Testis (tissue), 2 donors: Measurements from ENCODE around the gene ACLY.

Experiments used
- CTCF ChIP-seq, 3 experiments: fragments of 450-650 bp in 2 of 3; fragments of 200-600 bp in 1 of 3; sonication (generic) in 1 of 3; IDR thresholded peaks; one replicate each; pipeline ENCODE4 v1.5.1; 2016 to 2019; ENCODE audit warnings: antibody characterized with exemption in 3 of 3, mild to moderate bottlenecking in 2 of 3, moderate library complexity in 1 of 3
- POLR2A ChIP-seq: fragments of 450-650 bp; IDR thresholded peaks from one replicate; pipeline ENCODE4 v1.6.1; 2017; ENCODE audit warnings: antibody characterized with exemption, mild to moderate bottlenecking, moderate library complexity

- TF ChIP-seq CTCF (IDR thresholded peaks at IDR 0.05) (no peak), POLR2A (no peak)
Measured at GRCh38 chr17:41823141-41823524, 95.6 kb downstream of the ACLY start.
